Measurements from ENCODE around the gene MYO1F. TPM values are rescaled to one million over a fixed set of nuclear protein-coding genes. Genes with fewer than 3 reads are reported as not detected.

MYO1F gene
- total RNA-seq, 2 donors from 2014 or later = 216 to 232 TPM

DNA sequence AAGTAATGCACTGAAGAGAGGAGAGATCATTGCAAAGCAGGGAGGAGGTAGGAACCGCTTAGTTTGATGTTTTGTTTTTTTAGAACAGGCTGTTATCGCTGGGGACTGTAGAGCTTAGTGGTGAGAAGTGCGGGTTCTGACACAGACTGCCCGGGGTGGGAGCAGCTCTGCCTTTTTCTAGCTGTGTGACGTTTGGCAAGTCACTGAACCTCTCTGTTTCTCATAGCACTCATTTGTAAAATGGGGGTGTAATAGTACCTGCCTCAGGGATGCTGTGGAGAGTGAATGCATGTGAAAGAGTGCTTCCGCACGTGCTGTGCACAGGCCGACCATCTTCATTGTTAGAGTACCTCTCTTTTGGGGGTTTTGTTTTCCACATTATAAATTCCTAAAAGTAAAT is 94.1 kb downstream of the MYO1F start:
- Mint-ChIP-seq H3K36me3 (peaks cover 13% of the 10 kb centered on the region), H3K4me1 (ENCODE audit: low read depth in 2 of 2) (peaks cover 41 to 43% of the 10 kb centered on the region in 2 donors), H3K27ac (peak overlapping the region in 1 of 2 donors; percentile 17), H3K27me3 (no peaks in the 10 kb centered on the region), H3K9me3 (no peaks in the 10 kb centered on the region), H3K4me3 (no peak overlapping the region)
- no peak for DNase-seq (ENCODE audit: low spot score)
- ATAC-seq = no peak

GRCh38 chr19:8482696-8483095 is 94.5 kb downstream of the MYO1F start:
- Mint-ChIP-seq H3K36me3 (peaks cover 13% of the 10 kb centered on the region), H3K4me3 (no peak overlapping the region), H3K4me1 (ENCODE audit: low read depth in 2 of 2) (peaks cover 41 to 43% of the 10 kb centered on the region in 2 donors), H3K9me3 (no peaks in the 10 kb centered on the region), H3K27me3 (no peaks in the 10 kb centered on the region), H3K27ac (peak overlapping the region in 1 of 2 donors; percentile 17)
- ATAC-seq (no peak), DNase-seq (ENCODE audit: low spot score) (no peak)

DNA sequence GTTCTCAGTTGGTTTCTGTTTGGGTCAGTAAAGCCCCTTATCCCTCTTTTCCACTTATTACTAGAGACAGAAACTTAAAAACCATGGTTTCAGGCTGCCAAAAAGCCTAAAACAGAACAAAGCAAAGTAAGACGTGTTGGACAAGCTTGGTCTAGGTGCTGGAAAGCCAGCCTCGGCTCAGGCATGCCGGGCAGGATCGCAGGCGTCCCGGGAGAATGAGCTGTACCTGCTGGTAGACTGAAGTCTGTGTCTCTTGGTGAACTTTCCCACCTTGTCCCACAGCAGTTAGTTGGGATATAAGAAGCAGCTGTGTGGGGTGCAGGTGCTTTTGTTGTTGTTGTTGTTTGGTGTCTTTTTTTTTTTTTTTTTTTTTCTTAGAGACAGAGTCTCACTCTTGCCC is 95.6 kb downstream of the MYO1F start:
- H3K36me3 Mint-ChIP-seq = peaks cover 12% of the 10 kb centered on the region
- H3K4me3 Mint-ChIP-seq = no peak overlapping the region
- H3K27ac Mint-ChIP-seq = peak overlapping the region in 1 of 2 donors; percentile 82
- no peaks in the 10 kb centered on the region for H3K27me3 Mint-ChIP-seq
- peaks cover 32 to 38% of the 10 kb centered on the region in 2 donors for H3K4me1 Mint-ChIP-seq (ENCODE audit: low read depth in 2 of 2)
- no peak for DNase-seq (ENCODE audit: low spot score)
- H3K9me3 Mint-ChIP-seq = no peaks in the 10 kb centered on the region
- no peak for ATAC-seq

- ATAC-seq (peak in 1 of 2 donors; percentile 22), DNase-seq (ENCODE audit: low spot score) (no peak)
- Mint-ChIP-seq H3K36me3 (peaks cover 14% of the 10 kb centered on the region), H3K27ac (peak overlapping the region; percentile 17 to 82), H3K4me1 (ENCODE audit: low read depth in 2 of 2) (peaks cover 30 to 38% of the 10 kb centered on the region in 2 donors), H3K4me3 (no peak overlapping the region), H3K9me3 (no peaks in the 10 kb centered on the region), H3K27me3 (no peaks in the 10 kb centered on the region)
Observed at GRCh38 chr19:8481201-8481600, 96.0 kb downstream of the MYO1F start.

- ATAC-seq (no peak), DNase-seq (ENCODE audit: low spot score) (no peak)
- no peaks in the 10 kb centered on the region for H3K27me3 Mint-ChIP-seq
- H3K36me3 Mint-ChIP-seq = peaks cover 16% of the 10 kb centered on the region
- H3K4me3 Mint-ChIP-seq = no peak overlapping the region
- H3K27ac Mint-ChIP-seq = peak overlapping the region; percentile 44 to 60
- H3K9me3 Mint-ChIP-seq = no peaks in the 10 kb centered on the region
- peaks cover 39 to 46% of the 10 kb centered on the region in 2 donors for H3K4me1 Mint-ChIP-seq (ENCODE audit: low read depth in 2 of 2)
Observed at GRCh38 chr19:8478598-8478997, 98.6 kb downstream of the MYO1F start.

- DNase-seq (ENCODE audit: low spot score) (no peak), ATAC-seq (no peak)
- H3K36me3 Mint-ChIP-seq = peaks cover 12% of the 10 kb centered on the region
- H3K27me3 Mint-ChIP-seq = no peaks in the 10 kb centered on the region
- no peaks in the 10 kb centered on the region for H3K9me3 Mint-ChIP-seq
- peak overlapping the region; percentile 44 to 60 for H3K27ac Mint-ChIP-seq
- H3K4me3 Mint-ChIP-seq = no peak overlapping the region
- peaks cover 43 to 47% of the 10 kb centered on the region in 2 donors for H3K4me1 Mint-ChIP-seq (ENCODE audit: low read depth in 2 of 2)
Observed at GRCh38 chr19:8477889-8478288, 99.4 kb downstream of the MYO1F start.

- DNase-seq (ENCODE audit: low spot score) (no peak), ATAC-seq (no peak)
- Mint-ChIP-seq H3K4me3 (no peak overlapping the region), H3K27me3 (no peaks in the 10 kb centered on the region), H3K36me3 (peaks cover 9% of the 10 kb centered on the region), H3K9me3 (no peaks in the 10 kb centered on the region), H3K27ac (peak overlapping the region; percentile 21 to 80), H3K4me1 (ENCODE audit: low read depth in 2 of 2) (peaks cover 38 to 43% of the 10 kb centered on the region in 2 donors)
Observed at GRCh38 chr19:8476524-8476923, 100.7 kb downstream of the MYO1F start.

DNA sequence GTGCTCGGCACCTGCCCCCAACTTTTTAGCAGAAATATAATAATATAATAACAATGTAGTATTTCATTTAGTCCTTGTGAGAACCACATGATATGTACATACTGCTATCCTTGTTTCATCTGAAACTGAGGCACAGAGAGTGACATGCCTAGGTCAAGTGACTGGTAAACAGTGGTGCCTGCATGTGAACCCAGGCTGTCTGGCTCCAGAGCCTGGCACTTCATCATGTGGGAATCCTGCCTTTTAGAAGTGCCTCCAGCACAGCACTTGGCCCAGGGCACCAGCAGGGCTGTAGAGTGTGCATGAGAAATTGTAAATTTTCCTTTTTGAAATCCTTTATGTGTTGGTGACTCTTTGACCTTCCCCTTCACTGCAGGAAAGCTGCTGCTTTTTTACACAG is 102.2 kb downstream of the MYO1F start:
- Mint-ChIP-seq H3K27me3 (no peaks in the 10 kb centered on the region), H3K9me3 (no peaks in the 10 kb centered on the region), H3K27ac (no peak overlapping the region), H3K36me3 (peaks cover 9% of the 10 kb centered on the region), H3K4me3 (no peak overlapping the region), H3K4me1 (ENCODE audit: low read depth in 2 of 2) (peaks cover 28 to 31% of the 10 kb centered on the region in 2 donors)
- no peak for DNase-seq (ENCODE audit: low spot score)
- ATAC-seq = no peak

DNA sequence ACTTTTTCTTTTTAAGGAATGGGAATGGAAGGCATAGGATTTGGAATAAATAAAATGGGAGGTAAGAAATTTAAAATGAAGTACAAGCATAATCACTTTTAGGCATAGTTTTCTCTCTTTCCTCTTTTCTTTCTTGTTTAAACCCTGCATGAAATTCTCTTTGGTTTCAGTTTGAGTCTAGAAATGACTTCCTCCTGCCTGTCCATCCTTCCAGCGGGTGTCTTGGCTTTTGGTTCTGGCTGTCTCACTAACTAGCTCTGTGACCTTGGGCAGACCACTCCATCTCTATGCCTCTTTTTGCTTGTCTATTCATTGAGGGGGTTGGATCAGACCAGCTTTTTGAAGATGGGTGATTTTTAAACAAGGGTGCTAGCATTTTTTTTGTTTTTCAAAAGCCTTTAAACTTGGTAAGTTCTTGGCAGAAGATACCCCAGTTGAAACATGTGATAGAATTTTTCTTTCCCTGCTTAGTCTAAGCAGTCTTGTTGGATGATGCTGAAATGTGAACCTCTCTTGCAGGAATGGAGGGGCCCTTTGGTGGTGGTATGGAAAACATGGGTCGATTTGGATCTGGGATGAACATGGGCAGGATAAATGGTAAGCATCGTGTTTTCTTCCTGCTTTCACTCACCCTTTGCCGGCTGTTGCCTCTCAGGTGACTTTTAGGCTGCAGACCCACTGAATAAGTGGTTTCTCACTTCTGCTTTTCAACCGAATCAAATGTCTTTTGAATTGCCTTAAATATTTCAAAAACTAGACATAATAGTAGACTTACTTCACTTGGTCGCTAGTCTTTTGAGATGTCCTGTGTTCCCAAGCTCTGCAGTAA is 103.4 kb downstream of the MYO1F start:
- H3K27ac Mint-ChIP-seq = peak overlapping the region; percentile 29 to 63
- ATAC-seq (peak in 1 of 2 donors; percentile 48), DNase-seq (ENCODE audit: low spot score) (no peak)
- no peaks in the 10 kb centered on the region for H3K9me3 Mint-ChIP-seq
- H3K4me3 Mint-ChIP-seq = no peak overlapping the region
- peaks cover 31 to 39% of the 10 kb centered on the region in 2 donors for H3K4me1 Mint-ChIP-seq (ENCODE audit: low read depth in 2 of 2)
- no peaks in the 10 kb centered on the region for H3K27me3 Mint-ChIP-seq
- H3K36me3 Mint-ChIP-seq = peaks cover 18% of the 10 kb centered on the region

Other genes with a start within 250 kb of the MYO1F start
- gene KANK3, start 234.2 kb downstream of the MYO1F start, total RNA-seq = 1 to 10 TPM; 1.5 to 4.4 TPM
- gene ANGPTL4, start 213.3 kb downstream of the MYO1F start, total RNA-seq = 1 to 10 TPM in 1 of 2 donors, not detected in 1; 1.8 TPM
- 100 to 1,000 TPM; 102 to 105 TPM for gene RAB11B, start 187.1 kb downstream of the MYO1F start, total RNA-seq
- 10 to 100 TPM; 13.7 to 17.0 TPM for gene MARCHF2, start 164.1 kb downstream of the MYO1F start, total RNA-seq
- gene HNRNPM, start 132.5 kb downstream of the MYO1F start, total RNA-seq = 100 to 1,000 TPM; 259 to 373 TPM
- 1 to 10 TPM; 1.5 to 2.0 TPM for gene PRAM1, start 74.8 kb downstream of the MYO1F start, total RNA-seq
- gene ZNF414, start 63.3 kb downstream of the MYO1F start, total RNA-seq = 10 to 100 TPM; 15.5 to 16.8 TPM
- 10 to 100 TPM in 1 of 2 donors, 1 to 10 TPM in 1; 8.2 to 11.3 TPM for gene ADAMTS10, start 33.3 kb upstream of the MYO1F start, total RNA-seq
- not detected for gene NFILZ, start 53.2 kb upstream of the MYO1F start, total RNA-seq
- not detected for gene ACTL9, start 121.4 kb upstream of the MYO1F start, total RNA-seq
- gene OR2Z1, start 144.2 kb upstream of the MYO1F start, total RNA-seq = not detected

Measured in natural killer cell treated with Interleukin-12 subunit alpha and Interleukin-12 subunit beta and Interleukin-15 and Interleukin-18, amount 100 ng/mL, for 72 hours (primary cell).